Measurements from ENCODE around the gene CCNY.

DNA sequence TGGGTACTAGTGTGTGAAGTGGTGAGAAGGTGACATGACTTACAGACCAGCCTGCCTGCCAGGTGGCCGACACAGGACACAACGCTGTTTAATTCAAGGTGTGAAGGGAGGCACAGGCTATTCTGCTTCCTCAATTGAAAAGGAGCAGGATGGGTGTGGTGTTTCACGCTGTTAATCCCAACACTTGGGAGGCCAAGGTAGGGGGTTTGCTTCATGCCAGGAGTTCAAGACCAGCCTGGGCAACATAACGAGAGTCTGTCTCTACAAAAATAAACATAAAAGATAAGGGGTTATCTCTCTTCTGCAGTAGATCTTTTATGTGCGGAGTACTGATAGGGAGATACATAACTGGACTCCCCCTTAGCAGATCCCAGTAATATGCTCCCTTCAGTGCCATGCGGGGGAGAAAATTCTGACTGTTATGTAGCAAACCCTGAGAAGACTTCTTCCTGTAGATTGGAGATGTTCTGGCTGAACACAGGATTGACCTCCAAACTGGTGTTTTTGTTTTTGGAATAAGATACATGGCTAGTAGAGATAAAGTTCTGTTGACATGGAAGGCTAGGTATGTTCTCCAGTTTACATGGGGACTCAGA is 63.2 kb downstream of the CCNY start:
- TF ChIP-seq, protein P1, sequence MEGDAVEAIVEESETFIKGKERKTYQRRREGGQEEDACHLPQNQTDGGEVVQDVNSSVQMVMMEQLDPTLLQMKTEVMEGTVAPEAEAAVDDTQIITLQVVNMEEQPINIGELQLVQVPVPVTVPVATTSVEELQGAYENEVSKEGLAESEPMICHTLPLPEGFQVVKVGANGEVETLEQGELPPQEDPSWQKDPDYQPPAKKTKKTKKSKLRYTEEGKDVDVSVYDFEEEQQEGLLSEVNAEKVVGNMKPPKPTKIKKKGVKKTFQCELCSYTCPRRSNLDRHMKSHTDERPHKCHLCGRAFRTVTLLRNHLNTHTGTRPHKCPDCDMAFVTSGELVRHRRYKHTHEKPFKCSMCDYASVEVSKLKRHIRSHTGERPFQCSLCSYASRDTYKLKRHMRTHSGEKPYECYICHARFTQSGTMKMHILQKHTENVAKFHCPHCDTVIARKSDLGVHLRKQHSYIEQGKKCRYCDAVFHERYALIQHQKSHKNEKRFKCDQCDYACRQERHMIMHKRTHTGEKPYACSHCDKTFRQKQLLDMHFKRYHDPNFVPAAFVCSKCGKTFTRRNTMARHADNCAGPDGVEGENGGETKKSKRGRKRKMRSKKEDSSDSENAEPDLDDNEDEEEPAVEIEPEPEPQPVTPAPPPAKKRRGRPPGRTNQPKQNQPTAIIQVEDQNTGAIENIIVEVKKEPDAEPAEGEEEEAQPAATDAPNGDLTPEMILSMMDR (IDR thresholded peaks at IDR 0.05) = no peak
- no peak for TF ChIP-seq POLR2A (IDR thresholded peaks at IDR 0.05)
